PFSK-1 (cell line): Measurements from ENCODE around the gene EYA4.

Experiments
- POLR2AphosphoS5 ChIP-seq: IDR thresholded peaks from 2 replicates; pipeline ENCODE4 v1.6.1; 2012; ENCODE audit warnings: low read depth, mild to moderate bottlenecking, control low read depth, low read length, moderate library complexity
- SIN3A ChIP-seq: IDR thresholded peaks from 2 replicates; pipeline ENCODE4 v1.6.1; 2012; ENCODE audit warnings: mild to moderate bottlenecking, low read length, moderate library complexity, borderline replicate concordance; ENCODE audit not compliant: insufficient read depth
- TAF1 ChIP-seq: IDR thresholded peaks from 2 replicates; pipeline ENCODE4 v1.6.1; 2012; ENCODE audit warnings: low read length, control low read depth, borderline replicate concordance; ENCODE audit not compliant: insufficient read depth
- TF ChIP-seq, protein P1 (sequence below), 2 experiments: IDR thresholded peaks; 2 replicates each; pipeline versions ENCODE4 v1.6.1 to v1.8.0; 2011 to 2012; ENCODE audit warnings: low read depth in 2 of 2, low read length in 2 of 2, control low read depth in 1 of 2, inconsistent platforms in 1 of 2, mild to moderate bottlenecking in 1 of 2, moderate library complexity in 1 of 2; ENCODE audit not compliant: insufficient read depth in 1 of 2

DNA sequence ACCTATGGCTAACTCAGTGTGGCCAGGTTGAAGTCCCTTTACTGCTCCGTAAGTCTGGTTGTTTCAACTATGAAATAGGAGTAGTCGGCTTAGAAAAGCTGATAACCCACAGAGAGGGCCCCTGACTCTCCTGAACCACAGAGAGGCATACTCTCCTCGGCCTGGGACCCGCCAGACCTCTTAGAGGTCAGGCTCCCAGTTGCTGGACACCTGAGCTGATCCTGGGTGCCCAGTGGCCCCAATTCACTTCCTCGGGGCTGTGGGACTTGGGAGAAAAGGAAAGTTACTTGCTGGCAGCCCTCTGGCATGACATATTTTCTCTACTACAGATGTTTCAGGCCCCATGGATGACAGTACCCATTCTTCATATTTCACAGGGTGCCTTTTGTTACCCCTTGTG is 34.2 kb upstream of the EYA4 start:
- no peak for TF ChIP-seq POLR2AphosphoS5
- TF ChIP-seq SIN3A = no peak
- TF ChIP-seq TAF1 = no peak
- TF ChIP-seq, protein P1, sequence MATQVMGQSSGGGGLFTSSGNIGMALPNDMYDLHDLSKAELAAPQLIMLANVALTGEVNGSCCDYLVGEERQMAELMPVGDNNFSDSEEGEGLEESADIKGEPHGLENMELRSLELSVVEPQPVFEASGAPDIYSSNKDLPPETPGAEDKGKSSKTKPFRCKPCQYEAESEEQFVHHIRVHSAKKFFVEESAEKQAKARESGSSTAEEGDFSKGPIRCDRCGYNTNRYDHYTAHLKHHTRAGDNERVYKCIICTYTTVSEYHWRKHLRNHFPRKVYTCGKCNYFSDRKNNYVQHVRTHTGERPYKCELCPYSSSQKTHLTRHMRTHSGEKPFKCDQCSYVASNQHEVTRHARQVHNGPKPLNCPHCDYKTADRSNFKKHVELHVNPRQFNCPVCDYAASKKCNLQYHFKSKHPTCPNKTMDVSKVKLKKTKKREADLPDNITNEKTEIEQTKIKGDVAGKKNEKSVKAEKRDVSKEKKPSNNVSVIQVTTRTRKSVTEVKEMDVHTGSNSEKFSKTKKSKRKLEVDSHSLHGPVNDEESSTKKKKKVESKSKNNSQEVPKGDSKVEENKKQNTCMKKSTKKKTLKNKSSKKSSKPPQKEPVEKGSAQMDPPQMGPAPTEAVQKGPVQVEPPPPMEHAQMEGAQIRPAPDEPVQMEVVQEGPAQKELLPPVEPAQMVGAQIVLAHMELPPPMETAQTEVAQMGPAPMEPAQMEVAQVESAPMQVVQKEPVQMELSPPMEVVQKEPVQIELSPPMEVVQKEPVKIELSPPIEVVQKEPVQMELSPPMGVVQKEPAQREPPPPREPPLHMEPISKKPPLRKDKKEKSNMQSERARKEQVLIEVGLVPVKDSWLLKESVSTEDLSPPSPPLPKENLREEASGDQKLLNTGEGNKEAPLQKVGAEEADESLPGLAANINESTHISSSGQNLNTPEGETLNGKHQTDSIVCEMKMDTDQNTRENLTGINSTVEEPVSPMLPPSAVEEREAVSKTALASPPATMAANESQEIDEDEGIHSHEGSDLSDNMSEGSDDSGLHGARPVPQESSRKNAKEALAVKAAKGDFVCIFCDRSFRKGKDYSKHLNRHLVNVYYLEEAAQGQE (IDR thresholded peaks at IDR 0.05; ENCODE audit: insufficient read depth in 1 of 2, low read depth in 2 of 2, low read length in 2 of 2) = no peak
